NCI-H748 (cell line): Measurements from ENCODE around the gene NDUFA1.
A peak's percentile ranks its signal among the peaks of the same experiment; 100 is the strongest.
"Not testable (repeated sequence)": the region's sequence is repeated elsewhere in the genome, so short reads cannot be mapped to it uniquely, and the experiment has no call there.

ENCODE experiments used
- DNase-seq: peaks from one replicate; lab custom pipeline; 2025; ENCODE audit not compliant: unreplicated experiment; lab: John Stamatoyannopoulos, UW

The NDUFA1 gene

DNA sequence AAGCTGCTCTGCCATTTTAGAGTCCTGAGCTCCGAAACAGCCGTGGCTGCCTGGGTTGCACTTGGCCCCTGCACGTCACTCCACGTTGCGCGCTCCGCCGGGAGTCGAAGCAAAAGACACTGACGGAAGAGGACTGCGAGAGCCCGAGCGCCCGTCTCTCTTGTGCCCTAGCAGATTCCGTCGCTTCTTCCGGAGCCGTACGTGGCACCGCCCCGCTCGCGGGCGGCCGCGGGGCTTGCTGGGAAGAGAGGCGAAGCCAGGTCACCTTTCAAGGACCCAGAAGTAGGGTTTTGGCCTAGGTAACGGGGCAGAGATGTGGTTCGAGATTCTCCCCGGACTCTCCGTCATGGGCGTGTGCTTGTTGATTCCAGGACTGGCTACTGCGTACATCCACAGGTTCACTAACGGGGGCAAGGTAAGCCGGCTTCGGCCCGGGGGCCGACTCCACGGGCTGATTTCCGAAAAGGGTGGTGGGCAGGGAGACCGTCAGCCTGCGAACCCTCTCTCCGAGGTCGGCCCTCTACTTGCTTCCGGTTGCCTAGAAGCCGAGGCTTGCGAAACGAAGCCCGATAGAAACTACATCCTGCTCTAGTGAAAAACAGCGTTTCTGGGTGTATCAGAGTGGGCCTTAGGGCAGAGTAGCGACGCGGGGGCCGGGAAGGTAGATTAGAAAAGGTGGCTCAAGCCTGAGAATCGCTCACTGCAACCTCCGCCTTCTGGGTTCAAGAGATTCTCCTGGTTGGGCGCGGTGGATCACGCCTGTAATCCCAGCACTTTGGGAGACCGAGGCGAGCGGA, at the start of gene NDUFA1, which contains the start of gene RNF113A:
TSS of gene NDUFA1 (plus strand) at position 234 of the 797 bp plus-strand sequence. CDS start at position 314, 80 bp downstream.
TSS of gene RNF113A (minus strand) at position 135 of the 797 bp plus-strand sequence. CDS start at position 15, 120 bp downstream.
- DNase-seq: peak; percentile 97

DNA sequence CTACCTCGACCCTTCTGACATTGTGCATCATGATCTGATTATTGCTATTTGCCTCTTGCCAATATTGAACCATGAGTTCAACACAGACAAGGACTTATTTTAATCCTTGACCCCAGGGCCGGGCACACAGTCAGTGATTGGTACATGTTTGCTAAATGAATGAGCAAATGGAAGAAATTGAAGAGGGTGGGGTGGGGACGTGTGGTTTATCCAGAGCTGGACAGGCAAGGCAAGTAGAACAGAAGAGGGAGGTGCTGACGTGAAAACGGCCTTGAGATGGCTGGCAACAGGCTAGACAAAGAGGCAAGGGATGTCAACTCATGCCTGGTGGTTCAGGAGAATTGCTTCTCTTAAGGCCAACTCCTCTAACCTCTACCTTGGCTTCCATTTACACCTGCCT, 47.4 kb upstream of the NDUFA1 start:
- not testable (repeated sequence) for DNase-seq

DNA sequence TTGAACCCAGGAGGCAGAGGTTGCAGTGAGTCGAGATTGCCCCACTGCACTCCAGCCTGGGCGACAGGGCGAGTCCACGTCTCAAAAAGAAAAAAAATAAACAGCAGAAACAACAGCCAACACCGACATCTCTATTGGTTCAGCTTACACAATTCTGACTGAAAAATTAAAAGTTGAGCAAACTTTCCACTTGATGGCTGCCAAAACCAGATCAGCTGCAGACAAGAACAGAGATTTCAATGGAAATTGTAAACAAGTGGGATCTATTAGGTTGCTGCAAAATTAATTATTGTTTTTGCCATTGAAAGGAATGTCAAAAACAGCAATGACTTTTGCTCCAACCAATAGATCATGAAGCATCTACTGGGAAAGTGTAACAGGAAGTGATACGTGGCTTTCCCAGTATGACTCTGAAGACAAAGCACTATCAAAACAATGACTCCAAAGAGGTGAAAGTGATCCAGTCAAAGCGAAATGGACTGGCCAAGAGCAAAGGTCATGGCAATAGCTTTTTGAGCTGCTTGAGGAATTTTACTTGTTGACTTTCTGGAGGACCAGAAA, 45.2 kb upstream of the NDUFA1 start:
- DNase-seq: no peak

DNA sequence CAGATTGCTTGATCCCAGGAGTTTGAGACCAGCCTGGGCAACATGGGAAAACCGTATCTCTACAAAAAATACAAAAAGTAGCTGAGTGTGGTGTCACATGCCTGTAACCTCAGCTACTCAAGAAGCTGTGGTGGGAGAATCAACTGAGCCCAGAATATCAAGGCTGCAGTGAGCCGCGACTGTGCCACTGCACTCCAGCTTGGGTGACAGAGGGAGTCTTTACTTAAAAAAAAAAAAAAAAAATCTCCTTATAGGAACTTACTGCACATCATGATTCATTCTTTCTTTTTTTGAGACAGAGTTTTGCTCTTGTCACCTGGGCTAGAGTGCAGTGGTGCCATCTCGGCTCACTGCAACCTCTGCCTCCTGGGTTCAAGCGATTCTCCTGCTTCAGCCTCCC, 43.2 kb upstream of the NDUFA1 start:
- no peak for DNase-seq

DNA sequence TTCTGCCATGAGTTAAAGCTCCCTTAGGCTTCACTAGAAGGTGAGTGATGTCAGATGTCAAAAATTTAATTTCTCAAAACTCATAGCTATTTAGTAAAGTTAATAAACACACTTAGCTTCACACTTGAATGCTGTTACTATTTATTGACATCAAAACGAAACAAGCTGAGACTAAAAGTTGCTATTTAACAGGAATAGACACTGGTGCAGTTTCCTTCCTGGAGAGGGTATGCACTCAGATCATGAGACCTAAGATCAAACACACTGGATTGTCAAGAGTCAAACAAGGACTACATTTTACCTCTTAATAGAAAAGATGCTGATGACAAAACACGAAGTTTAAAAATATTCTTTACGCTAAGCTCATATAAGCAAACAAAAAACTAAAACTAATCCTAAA, 37.7 kb upstream of the NDUFA1 start:
- no peak for DNase-seq

DNA sequence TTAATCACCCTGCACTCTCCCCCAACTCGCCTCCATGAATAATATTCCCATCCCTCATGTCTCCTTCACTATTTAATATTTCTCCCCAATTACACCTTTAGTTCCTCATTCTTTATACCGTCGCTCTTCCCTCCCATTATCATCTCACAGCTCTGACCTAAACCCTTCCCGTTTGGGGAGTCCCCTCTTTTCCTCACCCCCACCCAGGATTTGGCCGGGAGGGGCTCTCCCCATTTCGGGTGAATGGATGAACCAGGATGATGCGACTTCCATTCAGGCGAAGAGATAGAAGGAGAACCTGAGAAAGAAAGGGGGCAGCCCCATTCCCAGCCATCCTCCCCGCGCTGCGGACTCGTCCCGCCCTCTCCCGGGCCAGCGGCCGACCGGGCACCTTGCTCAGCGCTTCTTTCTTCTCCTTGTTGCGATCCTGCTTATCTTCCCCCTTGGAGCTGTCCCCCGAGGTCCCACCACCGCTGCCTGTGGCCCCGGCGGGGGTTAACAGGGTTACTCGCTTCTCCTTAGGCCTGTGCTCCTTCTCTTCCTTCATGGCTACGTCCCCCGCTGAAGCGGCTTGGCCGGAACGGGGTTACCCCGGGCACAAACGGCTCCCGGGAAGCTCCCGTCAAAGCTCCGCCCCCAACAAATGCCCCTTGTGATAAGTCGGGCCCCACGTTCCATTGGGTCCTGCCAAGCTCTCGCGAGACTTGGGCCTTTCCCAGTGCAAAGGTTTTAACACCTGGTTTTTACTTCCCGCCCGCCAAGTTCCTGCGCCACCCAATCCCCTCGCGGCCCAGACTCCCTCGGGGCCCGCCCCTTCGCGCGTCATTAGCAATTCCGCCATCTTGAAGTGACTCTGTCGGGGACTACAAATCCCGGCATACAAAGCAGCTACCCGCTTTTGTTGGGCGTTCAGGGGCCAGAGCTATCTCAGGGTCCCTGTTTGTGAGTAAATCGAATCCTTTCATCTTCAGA, 19.0 kb upstream of the NDUFA1 start, which contains the start of gene UPF3B:
TSS of gene UPF3B (minus strand) at position 582 of the 972 bp plus-strand sequence. CDS start at position 547, 35 bp downstream.
- peak; percentile 100 for DNase-seq

DNA sequence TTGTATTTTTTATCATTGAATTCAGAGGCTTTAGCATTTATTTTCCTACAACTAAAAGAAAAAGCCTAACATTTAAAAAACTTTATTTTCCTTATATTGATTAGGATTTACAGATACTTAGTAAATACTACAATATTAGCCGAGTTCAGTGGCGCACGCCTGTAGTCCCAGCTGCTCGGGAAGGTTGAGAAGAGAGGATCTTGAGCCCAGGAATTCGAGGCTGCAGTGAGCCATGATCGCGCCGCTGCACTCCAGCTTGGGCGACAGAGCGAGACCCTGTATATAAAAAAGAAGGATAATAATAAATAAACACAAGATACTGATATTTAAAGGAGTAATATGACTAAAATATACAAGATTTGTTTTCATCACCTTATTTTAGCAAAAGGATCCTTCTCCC, 18.2 kb upstream of the NDUFA1 start:
- peak; percentile 33 for DNase-seq

DNA sequence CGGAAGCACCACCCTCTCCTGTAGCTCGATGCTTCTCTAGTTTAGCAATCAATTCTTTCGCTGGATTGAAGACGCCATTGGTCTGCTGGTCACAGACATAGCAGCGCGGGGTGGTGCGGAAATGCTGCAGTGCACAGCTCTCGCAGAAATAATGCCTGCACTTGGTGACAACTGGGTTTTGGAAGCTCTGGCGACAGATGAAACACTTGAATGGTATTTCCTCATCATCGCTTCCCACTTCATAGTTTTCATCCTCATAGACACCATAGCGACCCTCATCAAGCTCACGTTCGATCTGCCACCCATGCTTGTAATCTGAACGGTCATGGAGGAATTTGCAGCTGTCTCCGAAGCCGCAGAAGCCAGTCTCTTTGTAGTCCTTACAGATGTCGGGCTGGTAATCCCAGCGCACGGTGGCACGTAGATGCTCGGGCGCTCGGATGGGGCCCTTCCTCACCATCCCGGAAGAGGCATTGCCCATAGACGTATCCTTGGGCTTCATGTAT, 953 bp upstream of the NDUFA1 start:
- peak; percentile 67 for DNase-seq

DNA sequence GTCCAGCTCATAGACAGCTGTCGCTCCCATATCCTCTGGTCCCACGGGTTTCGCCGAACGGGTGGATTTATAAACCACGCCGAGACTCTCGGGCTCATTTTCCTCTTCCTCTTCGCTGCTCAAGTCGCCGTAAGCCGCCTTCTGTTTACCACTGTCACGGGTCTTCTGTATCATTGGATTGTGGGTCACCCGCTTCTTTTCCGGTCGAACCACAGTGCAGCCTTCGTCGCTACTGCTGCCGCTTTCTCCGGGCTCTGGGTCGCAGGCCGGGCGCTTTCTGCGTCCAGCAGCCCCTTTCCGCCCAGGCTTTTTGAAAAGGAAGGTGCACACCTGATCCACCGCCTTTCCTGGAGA, 410 bp upstream of the NDUFA1 start:
- DNase-seq: no peak

DNA sequence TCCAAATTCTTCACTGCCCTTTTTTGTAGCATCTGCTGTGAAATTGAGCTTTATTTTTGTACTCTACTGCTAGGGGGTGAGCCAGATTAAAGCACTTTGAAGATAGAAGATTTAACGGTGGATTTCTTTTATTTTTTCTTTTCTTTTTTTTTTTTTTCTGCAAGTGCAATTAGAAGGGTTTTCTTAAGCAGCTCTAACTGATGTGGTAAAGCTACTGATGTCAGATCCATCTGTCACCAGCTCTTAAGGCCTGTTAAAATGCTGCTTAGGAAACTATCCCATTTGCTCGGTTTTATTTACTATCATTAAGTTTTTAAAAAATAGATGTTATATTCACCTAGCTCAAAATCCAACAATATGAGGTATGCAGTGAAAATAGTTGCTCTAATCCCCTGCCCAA, 7.1 kb downstream of the NDUFA1 start:
- no peak for DNase-seq

DNA sequence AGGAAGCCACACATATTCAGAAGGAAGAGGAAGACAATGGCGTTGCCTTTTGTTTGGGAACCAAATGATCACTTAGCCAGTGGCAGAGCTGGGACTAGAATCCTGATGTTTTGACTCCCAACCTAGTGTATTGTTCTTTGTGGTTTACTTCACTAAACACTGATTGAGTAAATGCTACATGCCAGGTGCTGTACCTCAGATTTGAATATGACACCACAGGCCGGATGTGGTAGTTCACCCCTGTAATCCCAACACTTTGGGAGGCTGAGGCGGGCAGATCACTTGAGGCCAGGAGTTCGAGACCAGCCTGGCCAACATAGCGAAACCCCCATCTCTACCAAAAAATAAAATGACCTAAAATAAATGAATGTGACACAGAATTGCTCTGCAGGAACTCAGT, 8.4 kb downstream of the NDUFA1 start:
- DNase-seq: no peak

DNA sequence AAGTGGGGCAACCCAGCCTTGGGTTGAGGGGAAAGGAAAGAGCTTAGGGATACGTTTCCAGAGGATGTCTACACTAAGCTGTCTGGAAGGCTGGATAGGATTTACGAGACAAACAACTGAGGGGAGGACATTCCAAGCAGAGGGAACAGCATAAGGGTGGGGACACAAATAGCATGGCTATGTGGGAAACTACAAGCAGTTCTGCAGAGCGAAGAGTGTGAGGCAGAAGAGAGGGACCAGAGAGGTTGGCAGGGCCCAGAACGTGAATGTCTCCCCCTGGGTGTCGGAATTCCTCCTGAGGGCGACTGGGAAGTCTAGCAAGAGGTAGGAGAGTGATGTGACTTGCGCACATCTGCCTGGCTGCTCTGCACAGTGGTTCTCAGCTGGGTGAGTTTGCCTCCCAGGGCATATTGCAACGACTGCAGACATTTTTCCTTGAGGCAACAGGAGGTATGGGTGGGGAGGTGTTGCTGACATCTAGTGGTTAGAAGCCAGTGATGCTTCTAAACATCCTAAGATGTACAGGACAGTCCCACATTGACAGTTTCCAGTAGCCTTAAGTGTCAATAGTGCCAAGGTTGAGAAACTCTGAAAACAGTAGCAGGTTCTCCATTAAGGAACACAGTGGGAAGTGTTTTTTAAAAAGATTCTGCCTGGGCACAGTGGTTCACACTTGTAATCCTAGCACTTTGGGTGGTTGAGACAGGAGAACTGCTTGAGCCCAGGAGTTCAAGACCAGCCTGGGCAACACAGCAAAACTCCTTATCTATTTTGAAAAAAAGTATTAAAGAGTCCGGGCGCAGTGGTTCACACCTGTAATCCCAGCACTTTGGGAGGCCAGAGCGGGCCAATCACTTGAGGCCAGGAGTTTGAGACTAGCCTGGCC, 9.2 kb downstream of the NDUFA1 start:
- DNase-seq: peak; percentile 68

DNA sequence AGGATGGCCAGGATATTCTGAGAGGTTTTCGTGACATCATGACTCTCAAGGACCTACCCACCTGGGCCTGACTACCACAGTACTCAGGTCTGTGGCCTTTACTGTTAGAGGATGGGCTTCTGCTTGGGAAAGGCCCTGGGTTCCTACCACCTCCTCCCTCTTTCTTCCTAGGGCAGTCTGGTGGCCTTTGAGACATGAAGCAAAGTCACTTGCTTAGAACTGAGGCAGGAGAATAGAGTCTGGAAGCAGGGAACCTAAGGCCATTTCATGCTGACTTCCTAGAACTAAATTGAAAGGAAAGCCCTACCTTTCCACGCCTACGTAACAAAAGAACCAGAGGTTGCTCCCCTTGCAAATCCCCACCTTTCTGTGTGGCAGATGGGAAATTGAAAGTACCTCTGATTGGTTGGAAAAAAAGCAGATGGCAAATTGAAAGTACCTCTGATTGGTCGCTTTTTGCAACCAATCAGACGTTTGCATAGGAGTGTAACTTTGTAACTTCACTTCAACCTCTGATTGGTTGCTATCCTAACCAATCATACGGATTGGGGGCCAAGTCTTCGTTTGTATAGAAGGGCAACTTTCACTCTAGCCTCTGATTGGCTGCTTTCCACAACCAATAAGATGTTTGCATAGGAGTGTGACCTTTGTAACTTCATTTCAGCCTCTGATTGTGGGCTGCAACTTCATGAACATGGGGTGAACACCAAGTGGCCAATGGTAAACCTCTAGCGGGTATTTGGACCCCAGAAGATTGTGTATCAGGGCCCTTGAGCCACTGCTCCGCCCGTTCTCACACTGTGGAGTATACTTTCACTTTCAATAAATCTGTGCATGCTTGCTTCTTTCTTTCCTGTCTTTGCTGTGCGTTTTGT, 14.2 kb downstream of the NDUFA1 start:
- DNase-seq: peak; percentile 10

DNA sequence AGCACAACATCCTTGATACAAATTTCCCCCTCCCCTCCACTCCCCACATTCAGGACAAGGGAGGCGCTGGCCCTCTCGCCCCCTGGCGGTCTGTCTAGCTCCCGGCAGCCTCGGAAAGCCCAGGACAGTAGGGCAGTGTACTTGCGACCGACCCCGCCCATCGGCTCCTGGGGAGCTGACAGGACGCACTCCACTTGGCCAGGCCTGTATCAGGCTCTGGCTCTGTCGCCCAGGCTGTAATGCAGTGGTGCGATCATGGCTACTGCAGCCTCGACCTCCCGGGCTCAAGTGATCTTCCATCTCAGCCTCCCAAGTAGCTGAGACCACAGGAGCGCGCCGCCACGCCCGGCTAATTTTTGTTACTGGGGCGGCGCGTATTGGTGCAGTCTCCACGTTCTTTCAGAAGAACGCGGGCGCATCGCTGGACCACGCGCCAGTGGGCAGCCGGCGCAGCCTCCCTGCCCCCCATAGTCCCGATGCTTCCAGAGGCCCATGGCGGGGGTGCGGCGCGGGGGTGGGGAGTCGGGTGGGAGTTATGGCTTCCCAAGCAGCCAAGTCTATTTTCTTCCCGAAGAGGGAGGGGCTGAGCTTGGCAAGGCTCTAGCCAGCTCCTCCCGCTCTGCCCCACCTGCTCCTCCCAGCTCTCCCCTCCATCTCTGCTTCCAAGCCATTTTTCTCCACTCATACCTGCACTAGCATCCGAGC, 16.2 kb downstream of the NDUFA1 start:
- DNase-seq: peak; percentile 85

DNA sequence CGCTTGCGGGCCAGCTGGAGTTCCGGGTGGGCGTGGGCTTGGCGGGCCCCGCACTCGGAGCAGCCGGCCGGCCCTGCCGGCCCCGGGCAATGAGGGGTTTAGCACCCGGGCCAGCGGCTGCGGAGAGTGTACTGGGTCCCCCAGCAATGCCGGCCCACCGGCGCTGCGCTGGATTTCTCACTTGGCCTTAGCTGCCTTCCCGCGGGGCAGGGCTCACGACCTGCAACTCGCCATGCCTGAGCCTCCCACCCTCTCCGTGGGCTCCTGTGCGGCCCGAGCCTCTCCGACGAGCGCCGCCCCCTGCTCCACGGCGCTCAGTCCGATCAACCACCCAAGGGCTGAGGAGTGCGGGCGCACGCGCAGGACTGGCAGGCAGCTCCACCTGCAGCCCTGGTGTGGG, 19.0 kb downstream of the NDUFA1 start:
- DNase-seq: not testable (repeated sequence)

DNA sequence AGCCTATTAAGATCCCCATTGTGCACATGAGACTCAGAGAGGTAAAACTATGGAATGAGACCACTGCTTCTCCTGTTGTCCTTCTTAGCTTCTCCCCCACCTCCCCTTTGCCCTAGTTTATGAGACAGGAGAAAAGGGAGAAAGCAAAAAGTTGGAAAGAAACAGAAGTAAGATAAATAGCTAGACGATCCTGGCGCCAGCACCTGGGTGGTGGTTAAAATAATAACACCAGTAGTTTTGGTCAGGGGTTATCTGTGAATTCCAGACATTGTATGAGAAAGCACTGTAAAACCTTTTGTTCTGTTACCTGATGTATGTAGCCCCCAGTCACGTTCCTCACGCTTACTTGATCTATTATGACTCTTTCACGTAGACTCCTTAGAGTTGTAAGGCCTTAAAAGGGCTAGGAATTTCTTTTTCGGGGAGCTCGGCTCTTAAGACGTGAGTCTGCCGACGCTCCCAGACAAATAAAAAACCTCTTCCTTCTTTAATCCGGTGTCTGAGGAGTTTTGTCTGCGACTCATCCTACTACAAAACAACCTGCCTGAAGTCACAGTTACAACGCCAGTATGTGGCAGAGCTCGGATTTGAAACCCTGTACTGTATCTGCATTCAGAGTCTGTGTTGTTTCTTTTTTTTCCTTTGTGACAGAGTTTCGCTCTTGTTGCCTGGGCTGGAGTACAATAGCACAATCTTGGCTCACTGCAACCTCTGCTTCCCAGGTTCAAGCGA, 20.5 kb downstream of the NDUFA1 start:
- DNase-seq: not testable (repeated sequence)

DNA sequence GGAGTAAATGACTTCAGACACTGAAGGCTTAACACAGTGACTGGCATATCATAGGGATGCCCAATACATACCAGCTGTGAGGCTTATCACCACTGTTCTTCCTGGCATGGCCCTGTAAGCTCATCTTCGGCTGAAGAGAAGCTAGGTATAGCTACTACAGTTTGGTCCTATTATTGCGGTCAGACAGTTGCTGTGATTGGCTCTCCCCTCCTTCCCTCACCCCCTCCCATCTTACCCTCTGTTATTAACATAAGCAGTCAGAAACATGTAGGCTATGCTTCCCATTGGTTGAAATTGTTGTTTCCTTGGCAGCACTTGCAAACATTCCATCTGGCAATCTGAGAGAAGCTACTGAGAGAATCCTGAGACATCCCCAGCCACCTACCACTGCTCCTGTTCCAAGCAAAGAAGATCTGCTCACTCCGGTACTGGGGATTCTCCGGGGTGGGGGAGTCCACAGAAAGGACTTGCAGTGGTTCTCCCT, 24.3 kb downstream of the NDUFA1 start, which contains the start of gene AKAP14:
TSS of gene AKAP14 (plus strand) at position 51 of the 484 bp plus-strand sequence. CDS start 7,331 bp downstream, outside the sequence.
- no peak for DNase-seq

DNA sequence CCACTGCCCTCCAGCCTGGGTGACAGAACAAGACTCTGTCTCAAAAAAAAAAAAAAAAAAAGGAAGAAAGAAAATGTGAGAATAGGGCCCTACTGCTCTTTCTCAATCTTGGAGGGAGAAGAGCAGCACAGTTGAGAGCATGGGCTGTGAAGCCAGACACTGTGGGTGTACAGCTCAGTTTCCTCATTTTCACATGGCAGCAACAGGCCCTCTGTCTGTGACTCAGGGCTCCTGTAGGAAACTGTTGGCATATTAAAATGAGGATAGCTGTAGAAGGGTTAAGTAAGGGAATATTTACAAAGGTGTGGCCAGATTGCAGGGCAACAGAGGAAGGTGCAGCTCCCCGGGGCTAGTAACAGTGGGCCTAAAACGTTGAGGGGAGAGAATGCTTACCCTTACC, 27.5 kb downstream of the NDUFA1 start:
- no peak for DNase-seq
